Heart right ventricle (tissue), 16 donors: ENCODE measurements around the gene AKNA. TPM values are rescaled to one million over a fixed set of nuclear protein-coding genes. Genes with fewer than 3 reads are reported as not detected.

Experiments
- ATAC-seq, 8 donors: fragments of 200-7000 bp; cut with Tn5 transposase; one replicate each; pipeline ENCODE4 v1.9.1; 2020; ENCODE audit warnings: mild to moderate bottlenecking in 8 of 8, moderate library complexity in 8 of 8, moderate number of reproducible peaks in 1 of 8
- DNase-seq, 2 donors: peaks; one replicate each; pipeline ENCODE4 v3.0.0-alpha.2; 2020
- H3K27ac ChIP-seq, 10 donors: fragments of 200-600 bp; sonication (generic) in 2 of 10; one replicate each; pipeline versions ENCODE4 v1.5.0 to v1.8.0; 2020 to 2022; ENCODE audit warnings: mild to moderate bottlenecking in 3 of 10
- H3K27me3 ChIP-seq, 7 donors: fragments of 200-600 bp; one replicate each; pipeline ENCODE4 v1.8.0; 2021 to 2022; ENCODE audit warnings: mild to moderate bottlenecking in 2 of 7
- H3K36me3 ChIP-seq, 9 donors: fragments of 200-600 bp; sonication (generic) in 1 of 9; one replicate each; pipeline versions ENCODE4 v1.5.0 to v1.8.0; 2020 to 2022; ENCODE audit warnings: mild to moderate bottlenecking in 2 of 9
- H3K4me1 ChIP-seq, 9 donors: fragments of 200-600 bp; sonication (generic) in 1 of 9; one replicate each; pipeline versions ENCODE4 v1.5.0 to v1.8.0; 2020 to 2022; ENCODE audit warnings: mild to moderate bottlenecking in 4 of 9
- H3K4me3 ChIP-seq, 10 donors: fragments of 200-600 bp; sonication (generic) in 2 of 10; one replicate each; pipeline versions ENCODE4 v1.5.0 to v1.8.0; 2020 to 2022; ENCODE audit warnings: mild to moderate bottlenecking in 7 of 10, moderate library complexity in 2 of 10
- H3K9me3 ChIP-seq, 11 donors: fragments of 200-600 bp in 10 of 11; sonication (generic) in 2 of 11; one replicate each; pipeline versions ENCODE4 v1.5.0 to v1.8.0; 2013 to 2022; ENCODE audit warnings: mild to moderate bottlenecking in 2 of 11, control low read depth in 1 of 11, moderate library complexity in 1 of 11
- WGBS, 2 donors: extraction: QIAGEN DNeasy Blood & Tissue Kit; methylation state at CpG; one replicate each; pipeline ENCODE4 v1.1.7; 2013; ENCODE audit warnings: inconsistent platforms in 1 of 2; 5-methylcytosine and 5-hydroxymethylcytosine counted together
- intact Hi-C, 10 donors: fragments of 100-400 bp; cut with DNase I; formaldehyde crosslinking; loops; one replicate each; pipeline versions ENCODE4 v1.11.1 to v1.14.2; 2022
- polyA plus RNA-seq, 2 donors: library from polyadenylated mRNA; stranded (reverse); fragments of 200-250 nt; gene quantifications; one replicate each; pipeline ENCODE4 v1.2.3, GENCODE V29; 2013
- total RNA-seq, 10 donors: library from RNA; stranded (reverse); fragmentation: NEBNext Ultra II Directional in 3 of 10; extraction: Animal tissue kit (Norgen Biotek cat#: 25700) in 3 of 10; gene quantifications; one replicate each; pipeline versions ENCODE4 v1.2.1 to v1.2.4, GENCODE V29; 2021 to 2023
- TF ChIP-seq, protein P1 (sequence below), 9 donors: fragments of 200-600 bp; sonication (generic) in 2 of 9; IDR thresholded peaks; one replicate each; pipeline versions ENCODE4 v1.5.0 to v1.8.0; 2021 to 2022; ENCODE audit warnings: antibody characterized with exemption in 9 of 9, mild to moderate bottlenecking in 5 of 9, moderate library complexity in 1 of 9
- donor health status: Arrhythmogenic right ventricular cardiomyopathy.
- donor health status: ischemic (EF 13 %, LVEDD 7.1; RV severe dilation, severe dysfunction).
- donor health status: healthy with polysubstance abuse.
- donor health status: DM: no; HTN: yes; CAD: no.
- donor health status: DM: no; HTN: no; CAD: no.
- donor health status: ischemic (EF 25% LVEDD 6.9; RV normal size, moderate dysfunction).
- donor health status: ischemic (EF 25% LVEDD 5.7; RV mildly dilated, moderate dysfunction).
- donor health status: healthy.
- donor health status: DM: yes; HTN: yes; CAD: no.
- donor health status: Ischemic cardiomyopathy.
- donor health status: ischemic (EF 35%, LVEDD 5.7; RV mildly dilated, moderate dysfunction).
- donor health status: nonischemic (EF 11% LVEDD 7.7; RV severe dilation, severe dysfunction).
- donor health status: DM: yes; HTN: yes; CAD: no.
- donor health status: PGD.
- donor health status: ischemic (EF 29% LVEDD 5.4; RV normal size, mild dysfunction).
- donor health status: nonischemic (EF 23%, LVEDD 6.1; RV moderate dilation, normal function).

Gene AKNA
- total and polyA plus RNA-seq, 12 donors: 2.7 to 20.5 (median 4.6) TPM

DNA sequence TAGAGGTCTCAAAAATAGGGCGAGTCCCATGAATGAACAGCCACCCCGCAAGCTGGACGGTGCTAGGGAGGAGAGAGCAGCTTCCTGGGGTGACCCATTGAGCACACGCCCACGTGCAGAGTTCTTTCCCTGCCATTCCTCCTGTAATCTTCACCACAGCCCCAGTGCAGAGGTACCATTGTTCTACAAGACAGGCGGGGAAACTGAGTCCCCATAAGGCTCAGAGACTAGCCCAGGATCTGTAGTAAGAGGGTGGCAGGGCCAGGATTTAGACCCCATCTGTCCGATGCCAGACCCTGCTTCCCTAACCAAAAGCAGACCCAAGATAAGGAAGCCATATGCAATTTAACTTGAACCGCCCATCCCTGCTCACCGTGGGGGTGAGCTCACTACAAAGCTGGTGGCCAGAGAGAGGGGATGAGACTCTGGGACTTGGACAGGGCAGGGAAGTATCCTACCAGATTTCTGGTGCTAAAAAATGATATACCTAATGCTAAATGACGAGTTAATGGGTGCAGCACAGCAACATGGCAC is 101.6 kb downstream of the AKNA start:
- TF ChIP-seq, protein P1, sequence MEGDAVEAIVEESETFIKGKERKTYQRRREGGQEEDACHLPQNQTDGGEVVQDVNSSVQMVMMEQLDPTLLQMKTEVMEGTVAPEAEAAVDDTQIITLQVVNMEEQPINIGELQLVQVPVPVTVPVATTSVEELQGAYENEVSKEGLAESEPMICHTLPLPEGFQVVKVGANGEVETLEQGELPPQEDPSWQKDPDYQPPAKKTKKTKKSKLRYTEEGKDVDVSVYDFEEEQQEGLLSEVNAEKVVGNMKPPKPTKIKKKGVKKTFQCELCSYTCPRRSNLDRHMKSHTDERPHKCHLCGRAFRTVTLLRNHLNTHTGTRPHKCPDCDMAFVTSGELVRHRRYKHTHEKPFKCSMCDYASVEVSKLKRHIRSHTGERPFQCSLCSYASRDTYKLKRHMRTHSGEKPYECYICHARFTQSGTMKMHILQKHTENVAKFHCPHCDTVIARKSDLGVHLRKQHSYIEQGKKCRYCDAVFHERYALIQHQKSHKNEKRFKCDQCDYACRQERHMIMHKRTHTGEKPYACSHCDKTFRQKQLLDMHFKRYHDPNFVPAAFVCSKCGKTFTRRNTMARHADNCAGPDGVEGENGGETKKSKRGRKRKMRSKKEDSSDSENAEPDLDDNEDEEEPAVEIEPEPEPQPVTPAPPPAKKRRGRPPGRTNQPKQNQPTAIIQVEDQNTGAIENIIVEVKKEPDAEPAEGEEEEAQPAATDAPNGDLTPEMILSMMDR (IDR thresholded peaks at IDR 0.05): no peak
- 86 to 87% methylated on average over 10 of the region's 10 CpGs for WGBS, 2 donors
- H3K36me3 ChIP-seq: peaks cover 0 to 9% (median 0%) of the 10 kb centered on the region in 9 donors
- H3K4me1 ChIP-seq: peaks cover 0 to 8% (median under 1%) of the 10 kb centered on the region in 9 donors
- DNase-seq: no peak
- no peaks in the 10 kb centered on the region for H3K27me3 ChIP-seq
- no peaks in the 10 kb centered on the region for H3K9me3 ChIP-seq
- H3K4me3 ChIP-seq: no peak overlapping the region
- intact Hi-C loops: loop anchor here in 3 of 10 donors (5.0 to 10.0 kb wide), 3 partner anchors 131 to 199 kb away; partner anchors contain the start of gene COL27A1 (in 1 of the 3)
- no peak for ATAC-seq
- H3K27ac ChIP-seq: no peak overlapping the region

DNA sequence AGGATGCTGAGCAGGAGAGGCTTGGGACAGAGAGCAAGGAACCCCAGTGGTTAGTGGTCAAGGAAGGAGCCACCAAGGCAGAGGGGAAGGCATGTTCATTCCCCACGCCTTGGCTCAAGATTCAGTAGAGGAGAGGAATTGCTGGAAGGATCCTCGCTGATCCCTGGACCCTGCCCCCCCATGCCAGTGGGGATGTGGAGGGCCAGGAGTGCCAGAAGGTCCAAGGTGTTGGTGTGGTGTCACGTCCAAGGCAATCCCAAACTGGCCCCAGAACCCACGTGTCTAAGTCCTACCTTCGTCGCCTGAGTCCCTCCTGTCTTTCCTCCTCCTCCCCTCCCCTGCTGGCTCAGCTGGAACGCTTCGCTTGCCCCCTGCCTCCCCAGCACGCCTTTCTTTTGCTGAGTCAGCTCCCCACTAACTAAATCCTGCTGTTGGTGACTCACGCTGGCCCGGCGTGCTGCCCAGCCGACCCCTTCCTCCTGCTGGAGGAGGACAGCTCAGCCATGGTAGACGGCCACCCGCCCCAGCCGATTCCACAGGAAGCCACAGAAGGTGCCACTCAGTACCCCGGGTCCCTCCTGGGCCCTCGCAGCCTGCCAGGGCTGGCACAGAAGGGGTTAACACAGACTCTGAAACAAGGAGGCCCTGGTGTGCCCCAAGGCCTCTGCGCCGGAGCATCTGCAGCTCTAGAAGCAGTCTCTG is 102.5 kb downstream of the AKNA start:
- intact Hi-C loops: loop anchor here in 3 of 10 donors (5.0 to 10.0 kb wide), 3 partner anchors 131 to 198 kb away; partner anchors contain the start of gene COL27A1 (in 1 of the 3)
- no peak overlapping the region for H3K27ac ChIP-seq
- TF ChIP-seq, protein P1 (IDR thresholded peaks at IDR 0.05): no peak
- H3K4me1 ChIP-seq: peaks cover 0 to 16% (median 5%) of the 10 kb centered on the region in 9 donors
- H3K4me3 ChIP-seq: no peak overlapping the region
- DNase-seq (no peak), ATAC-seq (no peak)
- no peaks in the 10 kb centered on the region for H3K9me3 ChIP-seq
- WGBS, 2 donors: 71 to 80% methylated on average over 20 of the region's 20 CpGs
- H3K36me3 ChIP-seq: peaks cover 0 to 9% (median 0%) of the 10 kb centered on the region in 9 donors
- H3K27me3 ChIP-seq: no peaks in the 10 kb centered on the region

DNA sequence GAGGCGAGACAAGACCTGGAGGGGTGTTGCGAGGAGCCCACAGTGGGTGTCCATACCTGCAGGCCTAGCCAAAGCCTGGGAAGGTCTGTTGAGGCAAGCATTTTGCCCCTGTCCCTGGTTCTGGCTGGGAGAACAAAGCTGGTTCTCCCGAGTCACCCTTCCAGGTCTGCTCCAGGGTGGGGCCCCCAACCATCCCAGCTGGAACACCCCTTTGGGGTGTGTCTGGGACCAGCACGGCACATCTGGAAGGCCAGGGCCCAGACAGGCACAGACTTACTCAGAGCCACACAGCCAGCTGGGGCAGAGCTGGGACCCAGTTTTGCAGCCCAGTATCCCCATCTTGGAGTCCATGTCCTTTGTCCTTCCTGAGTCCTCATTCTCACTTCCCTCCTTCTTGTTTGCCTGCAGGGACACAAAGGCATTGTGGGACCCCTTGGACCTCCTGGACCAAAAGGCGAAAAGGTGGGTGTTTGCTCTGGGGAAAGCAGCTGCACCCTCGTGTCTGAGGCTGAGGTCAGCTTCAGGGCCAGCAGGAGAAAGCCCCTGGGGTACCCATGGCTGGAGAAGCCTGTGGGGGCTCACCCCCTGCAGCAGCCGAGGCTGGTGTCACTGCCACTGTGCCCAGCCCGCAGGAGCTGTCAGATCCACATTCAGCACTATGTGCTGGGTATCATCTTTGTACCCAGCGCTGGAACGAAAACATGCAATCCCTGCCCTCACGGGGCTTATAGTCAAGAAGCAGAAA is 103.3 kb downstream of the AKNA start:
- no peaks in the 10 kb centered on the region for H3K27me3 ChIP-seq
- no peak for ATAC-seq
- 94% methylated on average over 11 of the region's 11 CpGs for WGBS, 2 donors

More for the DNA sequence above, 103.3 kb downstream of the AKNA start:
- H3K4me1 ChIP-seq: peaks cover 0 to 16% (median 5%) of the 10 kb centered on the region in 9 donors
- TF ChIP-seq, protein P1 (IDR thresholded peaks at IDR 0.05): no peak
- no peaks in the 10 kb centered on the region for H3K9me3 ChIP-seq
- intact Hi-C loops: loop anchor here in 3 of 10 donors (5.0 to 10.0 kb wide), 4 partner anchors 130 to 197 kb away; partner anchors contain the start of genes COL27A1 (in 1 of the 3) and KIF12 (in 1 of the 3)
- H3K27ac ChIP-seq: no peak overlapping the region
- H3K36me3 ChIP-seq: peaks cover 0 to 9% (median 0%) of the 10 kb centered on the region in 9 donors
- no peak overlapping the region for H3K4me3 ChIP-seq
- DNase-seq: no peak

Other genes starting within 250 kb of the AKNA start
- 10 to 100 TPM in 2 of 10 donors, 1 to 10 TPM in 8; 4.1 to 11.5 (median 5.1) TPM for gene COL27A1, start 232.4 kb downstream of the AKNA start, total RNA-seq
- gene COL27A1, start 232.4 kb downstream of the AKNA start, polyA plus RNA-seq: 10 to 100 TPM in 1 of 2 donors, 1 to 10 TPM in 1; 3.1 to 35.8 TPM
- under 1 TPM in 3 of 10 donors, not detected in 7; 0.37 to 0.70 (median 0.55) TPM for gene ORM1, start 64.9 kb downstream of the AKNA start, total RNA-seq
- gene ORM1, start 64.9 kb downstream of the AKNA start, polyA plus RNA-seq: under 1 TPM; 0.13 to 0.59 TPM
- not detected for gene ORM2, start 58.1 kb downstream of the AKNA start, total RNA-seq
- under 1 TPM in 1 of 2 donors, not detected in 1; 0.44 TPM for gene ORM2, start 58.1 kb downstream of the AKNA start, polyA plus RNA-seq
- 1 to 10 TPM in 1 of 10 donors, under 1 TPM in 8, not detected in 1; 0.13 to 1.3 (median 0.51) TPM for gene WHRN, start 117.5 kb upstream of the AKNA start, total RNA-seq
- under 1 TPM; 0.58 to 0.59 TPM for gene WHRN, start 117.5 kb upstream of the AKNA start, polyA plus RNA-seq
- 10 to 100 TPM; 53.1 to 80.3 (median 64.5) TPM for gene ATP6V1G1, start 199.8 kb upstream of the AKNA start, total RNA-seq
- gene ATP6V1G1, start 199.8 kb upstream of the AKNA start, polyA plus RNA-seq: 100 to 1,000 TPM in 1 of 2 donors, 10 to 100 TPM in 1; 65.7 to 115 TPM
- 1 to 10 TPM; 2.4 to 5.6 (median 3.7) TPM for gene TMEM268, start 223.3 kb upstream of the AKNA start, total RNA-seq
- 1 to 10 TPM; 1.0 to 1.4 TPM for gene TMEM268, start 223.3 kb upstream of the AKNA start, polyA plus RNA-seq